Right forelimb (tissue), 1 donor: ENCODE data around the gene LRFN4.

ENCODE experiments used
- DNase-seq: peaks from one replicate; pipeline ENCODE4 v3.0.0-alpha.2; 2018

LRFN4 gene

DNA sequence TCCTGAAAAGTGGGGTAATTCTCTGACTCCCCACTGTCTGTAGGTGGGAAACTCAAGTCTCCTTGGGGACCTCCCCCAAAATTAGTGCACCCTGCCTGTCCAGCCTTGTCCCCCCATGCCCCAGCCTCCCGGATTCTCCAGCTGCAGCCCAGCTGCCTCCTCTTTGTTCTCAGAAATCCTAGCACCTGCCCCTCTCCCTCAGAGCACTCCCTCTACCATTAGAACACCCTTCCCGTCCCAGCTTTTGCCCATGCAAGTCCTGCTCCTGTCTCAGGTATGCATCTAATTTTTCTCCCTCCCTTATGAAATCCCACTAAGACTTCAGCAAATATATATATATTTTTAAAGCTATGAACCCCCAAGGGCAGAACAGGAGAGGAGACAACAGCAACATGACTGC lies 37.3 kb downstream of the LRFN4 start:
- DNase-seq: no peak

DNA sequence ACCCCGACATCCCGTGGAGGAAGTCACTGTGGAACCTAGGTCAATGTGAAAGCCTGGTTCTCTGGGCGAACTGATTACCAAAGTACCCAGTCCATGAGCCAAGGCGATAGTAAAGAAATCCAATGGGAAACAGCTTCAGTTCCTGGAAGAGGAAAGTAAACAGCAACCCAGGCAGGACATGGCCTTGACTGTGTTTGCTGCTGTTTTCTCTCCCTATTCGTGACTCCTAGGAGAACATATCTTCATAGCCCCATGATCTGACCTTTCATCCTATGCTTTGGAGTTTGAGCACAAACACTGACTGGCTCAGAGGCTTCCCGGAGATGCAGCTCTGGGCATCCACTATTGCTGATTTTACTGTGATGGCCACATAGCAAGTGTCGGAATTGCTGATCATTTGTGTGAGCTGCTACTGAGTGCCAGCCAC lies 45.1 kb downstream of the LRFN4 start:
- DNase-seq: no peak

GRCh38 chr11:66902486-66903177 lies 45.8 kb downstream of the LRFN4 start:
- no peak for DNase-seq

DNA sequence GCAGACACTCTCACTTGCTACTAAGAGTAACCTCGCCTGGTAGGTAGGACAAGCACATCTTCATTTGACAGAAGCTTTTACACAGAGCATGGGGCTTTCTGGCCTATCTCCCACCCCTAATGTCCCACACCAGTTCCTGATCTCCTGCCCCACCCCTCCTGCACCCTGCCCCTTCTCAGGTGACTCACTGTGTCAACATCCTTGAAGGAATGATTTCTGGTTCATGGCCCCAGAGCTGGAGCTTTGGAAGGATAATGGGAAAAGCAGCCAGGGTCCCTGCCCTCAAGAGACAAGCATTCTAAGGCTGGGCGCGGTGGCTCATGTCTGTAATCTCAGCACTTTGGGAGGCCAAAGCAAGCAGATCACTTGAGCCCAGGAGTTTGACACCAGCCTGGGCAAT lies 47.2 kb downstream of the LRFN4 start:
- no peak for DNase-seq

DNA sequence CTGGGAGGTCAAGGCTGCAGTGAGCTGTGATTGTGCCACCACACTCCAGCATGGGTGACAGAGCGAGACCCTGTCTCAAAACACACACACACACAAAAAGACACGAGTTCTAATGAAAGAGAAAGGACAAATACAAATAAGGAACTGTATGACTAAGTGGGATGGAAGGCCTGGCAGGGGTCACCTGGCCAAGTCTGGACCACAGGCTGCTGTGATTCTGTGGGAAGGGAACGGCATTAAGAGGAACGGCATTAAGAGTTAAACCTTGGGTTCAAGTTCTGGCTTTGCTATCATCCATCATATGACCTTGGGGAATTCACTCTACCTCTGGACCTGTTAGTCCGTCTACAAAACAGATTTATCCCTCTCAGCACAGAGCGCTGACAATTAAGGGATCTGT lies 47.7 kb downstream of the LRFN4 start:
- no peak for DNase-seq

DNA sequence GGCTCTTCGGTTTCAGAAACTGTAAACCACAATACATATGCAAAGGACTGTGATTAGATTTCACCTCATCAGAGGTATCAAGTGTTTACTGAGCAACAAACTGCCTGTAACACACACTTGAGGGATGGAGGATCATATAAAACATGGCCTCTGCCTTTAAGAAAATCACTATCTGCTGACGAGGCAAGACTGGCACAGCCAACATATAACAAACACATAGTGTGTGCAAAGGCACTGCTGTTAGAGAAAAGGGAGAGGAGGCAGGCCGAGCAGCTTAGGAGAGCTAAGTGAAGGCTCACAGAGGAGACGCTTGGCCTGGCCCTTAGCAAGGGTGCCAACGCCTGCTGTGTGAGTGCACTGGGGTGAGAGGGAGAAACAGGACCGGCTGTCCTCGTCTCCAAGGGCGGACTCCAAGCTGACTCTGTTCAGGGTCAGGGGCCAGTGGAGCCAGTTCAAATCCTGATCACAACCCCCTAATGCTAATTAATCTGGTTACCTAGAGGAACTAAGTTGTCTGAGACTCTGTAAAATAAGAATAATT lies 48.2 kb downstream of the LRFN4 start:
- DNase-seq: no peak

DNA sequence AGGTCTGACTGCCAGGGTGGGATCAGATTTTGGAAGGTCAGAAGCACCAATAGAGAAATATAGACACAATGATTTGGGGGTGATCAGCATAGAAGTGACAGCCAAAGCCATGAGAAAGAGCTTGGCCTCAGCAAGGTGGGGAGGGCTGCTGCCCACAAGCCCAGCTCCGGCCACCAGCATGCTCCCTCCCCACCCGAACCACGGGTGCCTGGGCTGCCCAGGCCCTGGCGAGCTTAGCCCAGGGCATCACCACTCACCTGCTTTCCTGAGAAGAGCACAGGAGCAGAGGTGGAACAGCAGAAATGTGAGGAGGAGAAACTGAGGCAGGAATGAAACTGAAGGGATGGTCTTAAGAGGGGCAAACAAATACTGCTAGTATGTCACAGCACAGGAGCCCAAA lies 48.8 kb downstream of the LRFN4 start:
- no peak for DNase-seq

- no peak for DNase-seq
Observed at GRCh38 chr11:66906061-66906733, 49.3 kb downstream of the LRFN4 start.

DNA sequence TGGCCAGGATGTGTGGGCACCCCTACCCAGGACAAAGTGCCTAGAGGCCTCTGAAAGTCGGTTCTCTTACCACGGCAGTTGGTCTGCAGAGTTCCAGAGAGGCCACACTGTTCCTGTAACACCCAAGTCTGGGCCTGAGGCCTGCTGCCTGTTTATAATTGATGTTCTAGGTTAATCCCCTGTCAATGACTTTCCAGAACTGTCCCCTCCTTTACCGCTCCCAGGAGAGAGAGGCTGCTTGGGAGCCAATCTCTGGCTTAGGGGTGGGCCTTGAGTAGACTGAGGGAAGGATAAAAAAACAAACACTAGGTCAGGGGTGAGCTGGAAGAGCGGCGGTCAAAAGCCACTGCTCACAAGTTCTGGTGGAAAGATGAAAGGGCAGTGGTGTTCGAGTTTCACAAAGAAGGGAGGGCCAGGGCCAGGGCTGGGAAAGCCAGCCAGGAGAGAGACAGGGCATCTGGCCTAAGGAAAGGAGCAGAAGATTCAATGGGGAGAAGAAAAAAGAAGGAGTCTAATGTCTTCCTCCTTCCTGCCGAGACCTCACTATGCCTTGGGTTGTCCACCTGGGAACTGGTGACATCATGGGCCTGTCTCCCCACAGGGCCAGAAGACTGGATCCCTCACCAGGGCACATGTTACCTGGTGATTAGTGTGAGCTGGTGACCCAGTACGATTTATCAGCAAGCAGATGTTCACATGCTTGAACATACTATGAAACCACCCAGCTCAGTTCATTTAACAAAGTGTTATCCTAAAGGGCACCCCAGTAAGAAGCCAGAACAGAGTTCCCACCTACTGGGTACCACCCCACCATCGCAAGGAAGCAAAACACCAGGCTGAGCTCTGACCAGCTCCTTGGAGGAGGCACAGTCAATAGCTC lies 51.1 kb downstream of the LRFN4 start:
- DNase-seq: no peak

DNA sequence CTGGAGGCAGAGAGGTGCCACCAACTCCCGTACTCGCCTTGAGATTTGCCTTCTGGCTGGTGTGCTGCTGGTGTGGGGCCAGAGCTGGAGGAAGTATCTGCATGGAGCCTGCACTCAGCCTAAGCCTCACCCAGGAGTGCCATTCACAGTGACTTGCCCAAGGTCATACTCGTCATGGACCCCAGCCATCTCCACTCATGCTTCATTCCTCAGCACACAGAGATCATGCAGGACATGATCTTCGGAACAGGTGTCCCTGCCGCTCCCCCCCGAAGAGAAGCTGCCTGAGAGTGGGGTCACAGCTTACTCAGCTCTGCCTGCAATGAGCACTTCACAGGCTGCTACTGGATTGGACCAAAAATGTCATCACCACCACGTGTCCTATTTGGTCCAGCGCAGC lies 52.3 kb downstream of the LRFN4 start:
- DNase-seq: no peak

- DNase-seq: no peak
Observed at GRCh38 chr11:66910016-66910415, 53.2 kb downstream of the LRFN4 start.
